ENCODE results near the gene RABGAP1L.

RABGAP1L gene

DNA sequence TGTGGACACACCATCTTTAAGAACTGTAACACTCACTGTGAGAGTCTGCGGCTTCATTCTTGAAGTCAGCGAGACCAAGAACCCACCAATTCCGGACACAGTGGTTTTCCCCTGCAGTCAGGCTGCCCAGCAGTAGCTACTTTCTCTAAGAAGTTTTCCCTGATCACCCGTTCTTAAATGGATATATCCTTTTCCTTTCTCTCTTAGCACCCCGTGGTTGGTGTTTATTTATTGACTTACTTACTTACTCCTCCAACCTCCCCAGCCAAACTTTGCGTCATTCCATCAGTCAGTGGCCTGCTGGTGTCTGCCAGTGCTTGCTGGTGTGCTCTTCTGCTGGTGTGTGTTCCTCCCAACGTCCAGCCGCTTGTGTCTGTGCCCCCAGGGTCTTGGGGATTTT lies 553.2 kb downstream of the RABGAP1L start:
- Histone ChIP-seq H3K4me3 (no peak overlapping the region), H3K27ac (no peak overlapping the region)
- TF ChIP-seq, protein P1, sequence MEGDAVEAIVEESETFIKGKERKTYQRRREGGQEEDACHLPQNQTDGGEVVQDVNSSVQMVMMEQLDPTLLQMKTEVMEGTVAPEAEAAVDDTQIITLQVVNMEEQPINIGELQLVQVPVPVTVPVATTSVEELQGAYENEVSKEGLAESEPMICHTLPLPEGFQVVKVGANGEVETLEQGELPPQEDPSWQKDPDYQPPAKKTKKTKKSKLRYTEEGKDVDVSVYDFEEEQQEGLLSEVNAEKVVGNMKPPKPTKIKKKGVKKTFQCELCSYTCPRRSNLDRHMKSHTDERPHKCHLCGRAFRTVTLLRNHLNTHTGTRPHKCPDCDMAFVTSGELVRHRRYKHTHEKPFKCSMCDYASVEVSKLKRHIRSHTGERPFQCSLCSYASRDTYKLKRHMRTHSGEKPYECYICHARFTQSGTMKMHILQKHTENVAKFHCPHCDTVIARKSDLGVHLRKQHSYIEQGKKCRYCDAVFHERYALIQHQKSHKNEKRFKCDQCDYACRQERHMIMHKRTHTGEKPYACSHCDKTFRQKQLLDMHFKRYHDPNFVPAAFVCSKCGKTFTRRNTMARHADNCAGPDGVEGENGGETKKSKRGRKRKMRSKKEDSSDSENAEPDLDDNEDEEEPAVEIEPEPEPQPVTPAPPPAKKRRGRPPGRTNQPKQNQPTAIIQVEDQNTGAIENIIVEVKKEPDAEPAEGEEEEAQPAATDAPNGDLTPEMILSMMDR (IDR thresholded peaks at IDR 0.05), result no peak
- DNase-seq (ENCODE audit: low spot score), result no peak

DNA sequence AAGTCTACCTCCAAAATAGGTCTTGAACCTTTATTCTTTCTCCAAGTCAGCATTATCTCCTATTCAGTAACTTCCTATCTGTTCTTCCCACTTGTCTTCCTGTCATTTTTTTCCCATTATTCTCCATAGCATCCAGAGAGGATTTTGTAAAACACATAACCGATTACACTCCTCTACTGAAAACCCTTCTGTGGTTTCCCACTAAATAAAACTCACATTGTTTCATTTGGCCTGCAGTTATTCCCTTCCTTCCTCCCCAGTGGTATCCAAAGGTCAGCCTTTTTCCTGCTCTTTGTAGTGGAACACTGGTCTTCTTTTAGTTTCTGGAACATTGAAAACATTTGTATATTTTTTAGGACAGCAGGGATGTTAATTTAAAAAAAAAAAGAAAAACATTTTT lies 554.5 kb downstream of the RABGAP1L start:
- no peak for DNase-seq (ENCODE audit: low spot score)
- Histone ChIP-seq H3K4me3 (no peak overlapping the region), H3K27ac (no peak overlapping the region)
- TF ChIP-seq, protein P1 (IDR thresholded peaks at IDR 0.05), result no peak

DNA sequence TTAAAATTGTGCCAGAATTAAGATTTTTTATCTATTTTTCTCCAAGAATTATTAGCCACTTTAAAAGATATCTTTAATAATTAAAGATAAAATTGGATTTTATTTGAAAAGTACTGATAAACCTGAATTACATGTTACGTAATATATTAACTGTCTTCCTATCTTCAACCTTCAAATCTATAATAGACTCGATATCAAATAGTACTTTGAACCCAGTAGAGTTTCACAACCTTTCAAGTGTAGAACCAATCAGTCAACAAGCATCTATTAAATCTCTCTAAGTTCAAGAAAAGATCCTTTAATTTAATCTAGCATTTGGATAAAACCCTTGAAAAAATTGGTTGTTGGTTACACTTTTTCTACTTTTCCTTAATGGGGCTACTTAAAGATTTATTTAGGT lies 559.9 kb downstream of the RABGAP1L start:
- TF ChIP-seq, protein P1 (IDR thresholded peaks at IDR 0.05), result no peak
- DNase-seq (ENCODE audit: low spot score), result no peak
- H3K27ac ChIP-seq, result no peak overlapping the region
- H3K4me3 ChIP-seq, result no peak overlapping the region

DNA sequence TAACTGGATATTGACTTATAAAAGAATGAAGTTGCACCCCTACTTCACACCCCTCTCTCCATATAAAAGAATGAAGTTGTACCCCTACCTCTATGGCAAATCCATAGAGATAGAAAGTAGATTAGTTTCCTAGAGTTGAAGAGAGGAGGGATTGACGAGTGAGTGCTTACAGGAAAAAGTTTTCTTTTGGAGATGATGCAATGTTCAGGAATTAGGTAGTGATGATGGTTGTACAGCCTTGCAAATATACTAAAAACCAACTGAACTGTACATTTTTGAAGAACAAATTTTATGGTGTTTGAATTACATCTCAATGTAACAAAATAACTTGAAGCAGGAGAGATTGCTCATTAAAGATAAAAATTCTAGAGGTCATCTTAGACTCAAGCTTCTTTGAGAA lies 561.3 kb downstream of the RABGAP1L start:
- no peak overlapping the region for H3K27ac ChIP-seq
- TF ChIP-seq, protein P1 (IDR thresholded peaks at IDR 0.05), result no peak
- no peak for DNase-seq (ENCODE audit: low spot score)
- no peak overlapping the region for H3K4me3 ChIP-seq

DNA sequence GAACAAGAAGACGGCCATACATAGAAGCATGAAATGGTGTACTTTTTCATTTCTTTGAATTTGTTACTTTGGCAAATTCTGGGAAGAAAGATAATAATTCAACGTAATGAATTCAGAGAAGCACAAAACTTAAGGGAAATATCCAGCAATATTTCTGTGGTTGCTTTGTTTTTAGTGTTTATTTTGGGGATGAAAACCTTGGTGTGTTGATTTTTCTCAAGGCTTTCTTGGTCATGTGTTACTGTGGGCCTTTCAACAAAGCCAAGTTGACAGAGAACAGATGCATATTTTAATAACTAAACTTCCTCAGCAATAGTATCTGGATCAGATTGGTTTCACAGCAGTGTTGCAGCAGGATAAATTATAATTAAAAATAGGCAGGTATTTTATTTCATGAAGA lies 561.9 kb downstream of the RABGAP1L start:
- TF ChIP-seq, protein P1 (IDR thresholded peaks at IDR 0.05), result no peak

DNA sequence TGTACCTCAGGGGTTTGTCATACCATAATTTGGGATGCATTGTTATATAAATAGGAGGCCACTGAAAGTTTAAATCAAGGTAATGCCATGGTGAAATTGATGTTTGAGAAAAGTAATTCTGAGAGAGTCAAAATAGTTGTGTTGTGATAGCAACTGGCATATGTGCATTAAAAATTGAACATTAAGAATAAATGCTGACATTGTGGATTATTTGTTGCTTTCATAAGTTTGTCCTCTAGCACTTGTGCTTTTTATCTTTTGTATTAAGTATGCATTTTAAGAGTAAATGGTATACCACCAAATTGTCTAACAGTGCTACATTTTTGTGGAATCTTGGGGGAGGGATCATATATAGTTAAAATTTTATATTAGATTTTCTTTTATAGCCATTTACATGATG lies 564.5 kb downstream of the RABGAP1L start:
- DNase-seq (ENCODE audit: low spot score), result no peak
- no peak overlapping the region for H3K27ac ChIP-seq
- TF ChIP-seq, protein P1 (IDR thresholded peaks at IDR 0.05), result no peak

More for the DNA sequence above, 561.9 kb downstream of the RABGAP1L start:
- no peak for DNase-seq (ENCODE audit: low spot score)
- no peak overlapping the region for H3K27ac ChIP-seq
- H3K4me3 ChIP-seq, result no peak overlapping the region

DNA sequence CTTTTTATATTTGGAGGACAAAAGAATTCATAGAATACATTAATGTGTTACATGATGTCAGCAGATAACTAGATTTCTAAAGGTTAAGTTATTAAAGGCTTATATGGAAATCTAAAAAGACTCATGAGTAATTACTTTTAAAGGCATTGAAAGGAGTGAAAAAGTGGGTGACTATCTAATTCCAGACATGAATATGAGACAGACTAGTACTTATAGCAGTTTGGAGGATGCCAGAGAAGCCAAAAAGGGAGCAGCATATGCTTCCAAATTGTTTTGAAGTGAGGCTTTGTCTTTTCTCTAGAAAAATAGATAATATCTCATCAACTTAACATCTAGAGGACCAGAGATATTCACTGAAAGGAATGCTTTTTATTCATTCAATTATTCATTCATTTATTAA lies 564.9 kb downstream of the RABGAP1L start:
- no peak for DNase-seq (ENCODE audit: low spot score)
- H3K27ac ChIP-seq, result no peak overlapping the region
- TF ChIP-seq, protein P1 (IDR thresholded peaks at IDR 0.05), result no peak
- no peak overlapping the region for H3K4me3 ChIP-seq

More for the DNA sequence above, 564.5 kb downstream of the RABGAP1L start:
- H3K4me3 ChIP-seq, result no peak overlapping the region

Measured in coronary artery (tissue), 2 donors.